H1 (cell line): Measurements from ENCODE around the gene WIPF3. TPM values are rescaled to one million over a fixed set of nuclear protein-coding genes. Genes with fewer than 3 reads are reported as not detected.

Experiments used
- CTCF ChIA-PET: fragments of 300-600 bp; sonication (Branson Sonifier 250); formaldehyde crosslinking; loops from one replicate; lab custom pipeline; 2021; ENCODE audit not compliant: partially characterized antibody; lab: Charles Lee
- POLR2A ChIA-PET: fragments of 300-600 bp; sonication (Branson Sonifier 250); formaldehyde crosslinking; loops from one replicate; lab custom pipeline; 2021; ENCODE audit warnings: inconsistent platforms; ENCODE audit not compliant: partially characterized antibody; lab: Charles Lee
- DNase-seq, 2 experiments: peaks; one replicate each; pipeline versions ENCODE4 v3.0.0 to v3.0.0-alpha.2; 2010 to 2022; ENCODE audit warnings: low spot score in 2 of 2, low read depth in 1 of 2, mixed read lengths in 1 of 2
- FAIRE-seq: peaks from 2 replicates; lab custom pipeline; 2011; peaks lifted over from hg19 to GRCh38; lab: Jason Lieb, UNC
- H2AFZ ChIP-seq: 2 replicates; pipeline ENCODE4 v1.8.1; 2012; ENCODE audit warnings: low read length, inconsistent platforms
- H2AK5ac ChIP-seq: 2 replicates; pipeline ENCODE4 v1.6.1; 2013; ENCODE audit warnings: low read depth, low read length
- H2BK120ac ChIP-seq: replicated peaks from 2 replicates; pipeline ENCODE3; 2013; ENCODE audit warnings: low read depth, low read length, inconsistent platforms
- H2BK12ac ChIP-seq: 2 replicates; pipeline ENCODE4 v1.6.1; 2013; ENCODE audit warnings: low read depth, low read length
- H2BK15ac ChIP-seq: 2 replicates; pipeline ENCODE4 v1.6.1; 2013; ENCODE audit warnings: low read length
- H2BK20ac ChIP-seq: 2 replicates; pipeline ENCODE4 v1.6.1; 2013; ENCODE audit warnings: low read length
- H2BK5ac ChIP-seq: 2 replicates; pipeline ENCODE4 v1.6.1; 2013; ENCODE audit warnings: low read depth, low read length
- H3K14ac ChIP-seq: 2 replicates; pipeline ENCODE4 v1.6.1; 2013; ENCODE audit warnings: inconsistent platforms; ENCODE audit not compliant: insufficient read length
- H3K18ac ChIP-seq: 2 replicates; pipeline ENCODE4 v1.6.1; 2013; ENCODE audit warnings: low read length; ENCODE audit errors: extremely low read depth
- H3K23ac ChIP-seq: 2 replicates; pipeline ENCODE4 v1.6.1; 2013; ENCODE audit warnings: inconsistent platforms; ENCODE audit not compliant: insufficient read length
- H3K23me2 ChIP-seq: 2 replicates; pipeline ENCODE4 v1.6.1; 2013; ENCODE audit warnings: low read depth, low read length
- H3K27ac ChIP-seq: 2 replicates; pipeline ENCODE4 v1.6.1; 2011; ENCODE audit warnings: low read depth, low read length, inconsistent platforms
- H3K27me3 ChIP-seq, 4 experiments: replicated peaks in 1 of 4; 1 replicate in 1 of 4; 2 replicates in 3 of 4; pipeline versions ENCODE4 v1.6.1 to v1.8.1; 2011 to 2013; ENCODE audit warnings: low read length in 3 of 4, mild to moderate bottlenecking in 3 of 4, inconsistent platforms in 2 of 4, mixed read lengths in 2 of 4, moderate library complexity in 1 of 4; ENCODE audit not compliant: control insufficient read depth in 3 of 4, insufficient read depth in 3 of 4; ENCODE audit errors: extremely low read depth in 1 of 4
- H3K36me3 ChIP-seq, 4 experiments: 2 replicates each; pipeline versions ENCODE4 v1.6.1 to v1.8.1; 2011 to 2013; ENCODE audit warnings: mild to moderate bottlenecking in 4 of 4, low read length in 3 of 4, moderate library complexity in 2 of 4, control low read depth in 1 of 4, inconsistent platforms in 1 of 4; ENCODE audit not compliant: insufficient read depth in 4 of 4, control insufficient read depth in 2 of 4
- H3K4ac ChIP-seq: replicated peaks from 2 replicates; pipeline ENCODE3; 2013; ENCODE audit warnings: low read length, low read depth, mixed read lengths, inconsistent platforms; ENCODE audit not compliant: insufficient read length
- H3K4me1 ChIP-seq, 4 experiments: replicated peaks in 1 of 4; 1 replicate in 1 of 4; 2 replicates in 3 of 4; pipeline versions ENCODE4 v1.6.1 to v1.8.1; 2011 to 2013; ENCODE audit warnings: low read length in 3 of 4, inconsistent platforms in 2 of 4, mixed read lengths in 1 of 4; ENCODE audit not compliant: insufficient read depth in 4 of 4, control insufficient read depth in 3 of 4
- H3K4me2 ChIP-seq, 2 experiments: 2 replicates each; pipeline versions ENCODE4 v1.6.1 to v1.8.1; 2011 to 2013; ENCODE audit warnings: low read depth in 2 of 2, low read length in 2 of 2, control low read depth in 1 of 2, inconsistent platforms in 1 of 2, mild to moderate bottlenecking in 1 of 2; ENCODE audit not compliant: insufficient read depth in 1 of 2
- H3K4me3 ChIP-seq, 4 experiments: fragments of 200-600, 300-600 bp in 1 of 4; sonication (generic), shearing (Covaris generic), sonication (Bioruptor Twin) in 1 of 4; 2 replicates each; pipeline versions ENCODE4 v1.5.1 to v1.8.1; 2011 to 2016; ENCODE audit warnings: low read length in 4 of 4, low read depth in 3 of 4, control low read depth in 2 of 4, inconsistent platforms in 2 of 4, mild to moderate bottlenecking in 2 of 4, mixed read lengths in 1 of 4, moderate library complexity in 1 of 4; ENCODE audit not compliant: insufficient read depth in 2 of 4; ENCODE audit errors: extremely low read depth in 1 of 4
- H3K56ac ChIP-seq: replicated peaks from 2 replicates; pipeline ENCODE3; 2013; ENCODE audit warnings: low read depth, mild to moderate bottlenecking, mixed read lengths, low read length, inconsistent platforms; ENCODE audit not compliant: insufficient read length
- H3K79me1 ChIP-seq: 2 replicates; pipeline ENCODE4 v1.6.1; 2013; ENCODE audit warnings: low read depth, low read length, control low read depth
- H3K79me2 ChIP-seq, 2 experiments: 2 replicates each; pipeline versions ENCODE4 v1.6.1 to v1.8.1; 2012 to 2013; ENCODE audit warnings: low read length in 2 of 2, mild to moderate bottlenecking in 2 of 2, inconsistent platforms in 1 of 2; ENCODE audit not compliant: insufficient read depth in 2 of 2, control insufficient read depth in 1 of 2
- H3K9ac ChIP-seq, 4 experiments: replicated peaks in 1 of 4; 1 replicate in 1 of 4; 2 replicates in 3 of 4; pipeline versions ENCODE4 v1.6.1 to v1.8.1; 2011 to 2013; ENCODE audit warnings: low read depth in 3 of 4, low read length in 3 of 4, control low read depth in 2 of 4, mild to moderate bottlenecking in 2 of 4, moderate library complexity in 2 of 4, inconsistent platforms in 1 of 4; ENCODE audit errors: extremely low read depth in 1 of 4
- H3K9me3 ChIP-seq, 2 experiments: 2 replicates each; pipeline versions ENCODE4 v1.6.1 to v1.8.1; 2012 to 2013; ENCODE audit warnings: mild to moderate bottlenecking in 2 of 2, moderate library complexity in 2 of 2, control low read depth in 1 of 2, inconsistent platforms in 1 of 2, low read depth in 1 of 2, low read length in 1 of 2, mixed read lengths in 1 of 2; ENCODE audit not compliant: insufficient read depth in 2 of 2
- H4K20me1 ChIP-seq, 2 experiments: replicated peaks in 1 of 2; 2 replicates each; pipeline versions ENCODE3 to v1.8.1; 2011 to 2013; ENCODE audit warnings: inconsistent platforms in 2 of 2, low read length in 2 of 2, mild to moderate bottlenecking in 1 of 2; ENCODE audit not compliant: insufficient read depth in 2 of 2, control insufficient read depth in 1 of 2
- H4K5ac ChIP-seq: 2 replicates; pipeline ENCODE4 v1.6.1; 2013; ENCODE audit warnings: low read length, low read depth, mixed read lengths, inconsistent platforms; ENCODE audit not compliant: insufficient read length
- H4K8ac ChIP-seq: 2 replicates; pipeline ENCODE4 v1.8.0; 2013; ENCODE audit warnings: mild to moderate bottlenecking, moderate library complexity, low read length, inconsistent platforms; ENCODE audit not compliant: insufficient read depth; ENCODE audit errors: extremely low read depth
- H4K91ac ChIP-seq: replicated peaks from 2 replicates; pipeline ENCODE3; 2013; ENCODE audit warnings: low read length, mixed read lengths, inconsistent platforms; ENCODE audit not compliant: insufficient read length
- ATF2 ChIP-seq: IDR thresholded peaks from 2 replicates; pipeline ENCODE4 v1.6.1; 2012; ENCODE audit warnings: low read length, inconsistent platforms
- CREB1 ChIP-seq: IDR thresholded peaks from 2 replicates; pipeline ENCODE4 v1.6.1; 2012; ENCODE audit warnings: inconsistent platforms
- CTCF ChIP-seq, 3 experiments: IDR thresholded peaks; 1 replicate in 2 of 3; 2 replicates in 1 of 3; pipeline versions ENCODE4 v1.5.1 to v1.6.1; 2011; ENCODE audit warnings: low read length in 3 of 3, mild to moderate bottlenecking in 3 of 3, inconsistent platforms in 2 of 3, low read depth in 1 of 3, moderate library complexity in 1 of 3; ENCODE audit not compliant: insufficient read depth in 1 of 3; ENCODE audit errors: control extremely low read depth in 1 of 3
- JUN ChIP-seq: IDR thresholded peaks from 2 replicates; pipeline ENCODE4 v1.6.1; 2011; ENCODE audit warnings: low read depth, mild to moderate bottlenecking, improper control_type of control experiment, low read length
- SIN3A ChIP-seq, 2 experiments: IDR thresholded peaks in 1 of 2; conservative IDR thresholded peaks in 1 of 2; 2 replicates each; pipeline ENCODE4 v1.6.1; 2011 to 2012; ENCODE audit warnings: low read length in 2 of 2, improper control_type of control experiment in 1 of 2, low read depth in 1 of 2, mild to moderate bottlenecking in 1 of 2
- SIRT6 ChIP-seq: IDR thresholded peaks from one replicate; pipeline ENCODE4 v1.7.1; 2012; ENCODE audit warnings: low read length, inconsistent platforms
- SP2 ChIP-seq: IDR thresholded peaks from 2 replicates; pipeline ENCODE4 v1.6.1; 2012; ENCODE audit warnings: mild to moderate bottlenecking, low read length, inconsistent platforms
- SP4 ChIP-seq: IDR thresholded peaks from 2 replicates; pipeline ENCODE4 v1.6.1; 2012; ENCODE audit warnings: low read length, inconsistent platforms
- SUZ12 ChIP-seq: fragments of 200-600 bp; sonication (generic); IDR thresholded peaks from 2 replicates; pipeline ENCODE4 v1.6.1; 2012; ENCODE audit warnings: mild to moderate bottlenecking, inconsistent platforms, low read length, moderate library complexity, mixed read lengths
- TAF1 ChIP-seq: IDR thresholded peaks from 2 replicates; pipeline ENCODE4 v1.6.1; 2011; ENCODE audit warnings: mild to moderate bottlenecking, low read depth, low read length
- YY1 ChIP-seq: IDR thresholded peaks from 2 replicates; pipeline ENCODE4 v1.6.1; 2011; ENCODE audit warnings: low read depth, mild to moderate bottlenecking, low read length
- WGBS, 2 experiments: shearing (Covaris generic) in 1 of 2; methylation state at CpG; one replicate each; pipeline versions ENCODE4 v1.1.6 to v1.1.7; 2013 to 2015; ENCODE audit warnings: low lambda C conversion rate in 2 of 2, mixed read lengths in 2 of 2, inconsistent platforms in 1 of 2, low coverage in 1 of 2, missing lambda C conversion rate in 1 of 2; ENCODE audit not compliant: insufficient replicate concordance in 2 of 2, insufficient coverage in 1 of 2, insufficient read length in 1 of 2; ENCODE audit errors: extremely low coverage in 1 of 2, missing lambda C conversion rate in 1 of 2; 5-methylcytosine and 5-hydroxymethylcytosine counted together
- polyA plus RNA-seq, 7 experiments: library from polyadenylated mRNA; depleted of rRNA in 3 of 7; stranded (reverse) in 5 of 7; unstranded in 2 of 7; fragments of >200 nt in 5 of 7; fragments of 200-250 nt in 2 of 7; gene quantifications; 1 replicate in 5 of 7; 2 replicates in 1 of 7; 4 replicates in 1 of 7; pipeline versions ENCODE4 v1.2.1 to v1.2.3, GENCODE V29; 2011 to 2013; ENCODE audit warnings: missing spikeins in 2 of 7, mixed read lengths in 2 of 7
- total RNA-seq: library from RNA; stranded (reverse); fragmentation: NEBNext Ultra II Directional; extraction: Animal tissue kit (Norgen Biotek cat#: 25700); gene quantifications from 2 replicates; pipeline ENCODE4 v1.2.1, GENCODE V29; 2021

The WIPF3 gene
- total and polyA plus RNA-seq, 2 of the 8 experiments (the other 6 are each of a cell fraction or from before 2014, with no cell fraction given), result 5.0 to 12.1 TPM

- H3K79me2 ChIP-seq, result no peaks in the 10 kb centered on the region
- 85% methylated on average over 3 of the region's 3 CpGs; no CpG with 5 or more reads in 1 of the 2 experiments for WGBS, 2 experiments
- no peak overlapping the region for H4K8ac ChIP-seq
- no peak for DNase-seq
- no peak overlapping the region for H2BK5ac ChIP-seq
- H4K5ac ChIP-seq, result no peak overlapping the region
- H3K4me1 ChIP-seq, result no peaks in the 10 kb centered on the region; a peak in 1 of 7 replicates
- no peak overlapping the region for H2BK15ac ChIP-seq
- H3K27me3 ChIP-seq, result no peaks in the 10 kb centered on the region; a peak in 1 of 7 replicates
- no peaks in the 10 kb centered on the region for H3K9me3 ChIP-seq
- H4K20me1 ChIP-seq, result peaks cover 0 to 2% of the 10 kb centered on the region in 2 experiments
- no peaks in the 10 kb centered on the region for H3K36me3 ChIP-seq
- H2AK5ac ChIP-seq, result no peak overlapping the region
- H3K4ac ChIP-seq, result no peak overlapping the region
- no peak overlapping the region for H3K56ac ChIP-seq
- no peak overlapping the region for H3K18ac ChIP-seq
- H3K9ac ChIP-seq, result no peak overlapping the region
- no peak for FAIRE-seq
- no peak overlapping the region for H3K4me3 ChIP-seq
- no peak overlapping the region for H3K4me2 ChIP-seq
- no peak overlapping the region for H3K27ac ChIP-seq
- H3K79me1 ChIP-seq, result no peaks in the 10 kb centered on the region
- H3K14ac ChIP-seq, result no peak overlapping the region
- ChIA-PET POLR2A (no interaction called here), CTCF (interaction anchor here (1.0 kb wide), 2 partner anchors 43 to 202 kb away, joined by 3 to 4 read pairs; partner anchors contain the start of gene WIPF3)
- no peak overlapping the region for H2BK12ac ChIP-seq
- no peak overlapping the region for H2BK120ac ChIP-seq
- H3K23me2 ChIP-seq, result no peaks in the 10 kb centered on the region
- H3K23ac ChIP-seq, result no peak overlapping the region
- no peak overlapping the region for H2AFZ ChIP-seq
- no peak overlapping the region for H2BK20ac ChIP-seq
- no peak overlapping the region for H4K91ac ChIP-seq
- TF ChIP-seq SUZ12 (no peak), SIN3A (conservative IDR thresholded peaks at IDR 0.05 in 1 of 2, IDR thresholded peaks at IDR 0.05 in 1 of 2; ENCODE audit: low read depth in 1 of 2, low read length in 2 of 2) (no peak), CREB1 (no peak), SIRT6 (no peak), JUN (no peak), CTCF (IDR thresholded peaks at IDR 0.05; ENCODE audit: control extremely low read depth in 1 of 3, insufficient read depth in 1 of 3, low read depth in 1 of 3, low read length in 3 of 3) (no peak), SP4 (no peak), YY1 (no peak), SP2 (no peak), TAF1 (no peak), ATF2 (no peak)
These were observed 42.6 kb downstream of the WIPF3 start for GRCh38 chr7:29848941-29849340.
